K562 (cell line): ENCODE measurements around the gene SHISA7. TPM values are rescaled to one million over a fixed set of nuclear protein-coding genes. Genes with fewer than 3 reads are reported as not detected.

Experiments
- ATAC-seq: fragments of 200-7000 bp; cut with Tn5 transposase; 3 replicates; pipeline ENCODE4 v1.9.1; 2020; ENCODE audit warnings: moderate library complexity
- BruUV-seq: library from RNA; stranded (reverse); fragments of 400-500 nt; replicated peaks from 2 replicates; lab custom pipeline; 2021; lab: Mats Ljungman, UMichigan
- CTCF ChIA-PET: fragments of 300-600 bp; formaldehyde crosslinking; extraction: SDS; loops from one replicate; lab custom pipeline; 2021; ENCODE audit warnings: low intra/inter-chr PET ratio; lab: Yijun Ruan, JAX
- POLR2A ChIA-PET: fragments of 300-600, 350-650 bp; sonication (Branson Sonifier 250); formaldehyde crosslinking; extraction: SDS; loops from one replicate; lab custom pipeline; 2021; ENCODE audit warnings: antibody characterized with exemption, inconsistent platforms; lab: Yijun Ruan, JAX
- DNase-seq, 4 experiments: peaks; one replicate each; pipeline versions ENCODE4 v3.0.0 to v3.0.0-alpha.2; 2011 to 2018; ENCODE audit warnings: low spot score in 3 of 4, mixed read lengths in 3 of 4; ENCODE audit errors: extremely low read depth in 1 of 4
- FAIRE-seq: peaks from 2 replicates; lab custom pipeline; 2011; peaks lifted over from hg19 to GRCh38; lab: Jason Lieb, UNC
- H2AFZ ChIP-seq: 2 replicates; pipeline ENCODE4 v1.6.0; 2011; ENCODE audit warnings: low read depth, low read length, control low read depth, inconsistent platforms
- H3K27ac ChIP-seq: fragments of 200-600 bp; 3 replicates; pipeline ENCODE4 v1.8.0; 2011; ENCODE audit warnings: low read depth, mild to moderate bottlenecking, control low read depth, inconsistent platforms, low read length, moderate library complexity, mixed read lengths; ENCODE audit errors: extremely low read depth
- H3K27me3 ChIP-seq, 2 experiments: fragments of 300-600 bp in 1 of 2; 2 replicates in 1 of 2; 3 replicates in 1 of 2; pipeline versions ENCODE4 v1.6.0 to v1.8.0; 2011; ENCODE audit warnings: inconsistent platforms in 2 of 2, low read length in 2 of 2, mild to moderate bottlenecking in 1 of 2, mixed read lengths in 1 of 2, moderate library complexity in 1 of 2; ENCODE audit not compliant: control insufficient read depth in 2 of 2, insufficient read depth in 2 of 2
- H3K36me3 ChIP-seq: fragments of 300-600 bp; 3 replicates; pipeline ENCODE4 v1.8.0; 2011; ENCODE audit warnings: mild to moderate bottlenecking, low read length, inconsistent platforms; ENCODE audit not compliant: control insufficient read depth, insufficient read depth
- H3K4me1 ChIP-seq, 2 experiments: fragments of 200-600 bp in 1 of 2; replicated peaks in 1 of 2; 2 replicates in 1 of 2; 3 replicates in 1 of 2; pipeline versions ENCODE4 v1.5.1 to v1.8.0; 2011; ENCODE audit warnings: inconsistent platforms in 2 of 2, low read length in 2 of 2, mild to moderate bottlenecking in 1 of 2, mixed read lengths in 1 of 2, moderate library complexity in 1 of 2; ENCODE audit not compliant: control insufficient read depth in 2 of 2, insufficient read depth in 2 of 2
- H3K4me2 ChIP-seq: 2 replicates; pipeline ENCODE4 v1.6.1; 2011; ENCODE audit warnings: low read length, control low read depth, inconsistent platforms, mixed read lengths; ENCODE audit not compliant: insufficient read depth
- H3K4me3 ChIP-seq: fragments of 200-600 bp; sonication (generic), shearing (Covaris generic); 2 replicates; pipeline ENCODE4 v1.5.1; 2016; ENCODE audit warnings: control low read depth, inconsistent platforms
- H3K79me2 ChIP-seq: fragments of 200-600 bp; 3 replicates; pipeline ENCODE4 v1.8.0; 2011; ENCODE audit warnings: low read length, inconsistent platforms; ENCODE audit not compliant: control insufficient read depth, insufficient read depth
- H3K9ac ChIP-seq, 2 experiments: 2 replicates each; pipeline versions ENCODE4 v1.6.0 to v1.6.1; 2011; ENCODE audit warnings: low read depth in 2 of 2, low read length in 2 of 2, control low read depth in 1 of 2, inconsistent platforms in 1 of 2, mild to moderate bottlenecking in 1 of 2, mixed read lengths in 1 of 2; ENCODE audit not compliant: insufficient read depth in 1 of 2
- H3K9me1 ChIP-seq: one replicate; pipeline ENCODE4 v1.6.0; 2011; ENCODE audit warnings: inconsistent platforms, mild to moderate bottlenecking, low read length, moderate library complexity; ENCODE audit not compliant: control insufficient read depth, insufficient read depth
- H3K9me3 ChIP-seq: replicated peaks from 2 replicates; pipeline ENCODE4 v1.5.1; 2011; ENCODE audit warnings: low read depth, low read length, inconsistent platforms; ENCODE audit not compliant: control insufficient read depth, insufficient read depth
- H4K20me1 ChIP-seq: replicated peaks from 2 replicates; pipeline ENCODE4 v1.6.1; 2011; ENCODE audit warnings: low read length, inconsistent platforms, mixed read lengths; ENCODE audit not compliant: control insufficient read depth, insufficient read depth
- CBFA2T2 ChIP-seq: fragments of 450-650 bp; conservative IDR thresholded peaks from 2 replicates; pipeline ENCODE4 v1.6.1; 2017; ENCODE audit warnings: mild to moderate bottlenecking
- CBFA2T3 ChIP-seq: fragments of 450-650 bp; IDR thresholded peaks from 2 replicates; pipeline ENCODE4 v1.6.1; 2017
- CBX3 ChIP-seq, 2 experiments: IDR thresholded peaks; 1 replicate in 1 of 2; 2 replicates in 1 of 2; pipeline ENCODE4 v1.6.1; 2012; ENCODE audit warnings: inconsistent platforms in 2 of 2, low read length in 2 of 2, borderline replicate concordance in 1 of 2, control low read depth in 1 of 2
- EHMT2 ChIP-seq: fragments of 450-650 bp; IDR thresholded peaks from 2 replicates; pipeline ENCODE4 v1.6.1; 2018; ENCODE audit warnings: antibody characterized with exemption
- ERF ChIP-seq: fragments of 450-650 bp; formaldehyde crosslinking; IDR thresholded peaks from 2 replicates; pipeline ENCODE4 v1.4.0; 2020; ENCODE audit warnings: mild to moderate bottlenecking, mixed read lengths
- FOS ChIP-seq: IDR thresholded peaks from 3 replicates; pipeline ENCODE4 v1.6.1; 2011; ENCODE audit not compliant: insufficient read length; ENCODE audit errors: extremely low read depth
- HNRNPH1 ChIP-seq: fragments of 200-400 bp; formaldehyde crosslinking; optimal IDR thresholded peaks from 2 replicates; pipeline ENCODE3; 2017; ENCODE audit warnings: low read depth, mild to moderate bottlenecking, low read length, moderate library complexity
- KLF16 ChIP-seq: IDR thresholded peaks from 2 replicates; pipeline ENCODE4 v1.6.1; 2016; ENCODE audit warnings: antibody characterized with exemption
- L3MBTL2 ChIP-seq: fragments of 450-650 bp; IDR thresholded peaks from 2 replicates; pipeline ENCODE4 v1.6.1; 2016; ENCODE audit warnings: mild to moderate bottlenecking, moderate library complexity
- NRF1 ChIP-seq, 2 experiments: fragments of 450-650 bp; IDR thresholded peaks in 1 of 2; conservative IDR thresholded peaks in 1 of 2; 2 replicates each; pipeline ENCODE4 v1.6.1; 2014; ENCODE audit warnings: mild to moderate bottlenecking in 2 of 2
- PHF8 ChIP-seq: fragments of 200-600 bp; sonication (generic); IDR thresholded peaks from 2 replicates; pipeline ENCODE4 v1.6.1; 2012; ENCODE audit warnings: mixed run types, mild to moderate bottlenecking, inconsistent platforms, low read length, moderate library complexity, borderline replicate concordance
- SOX6 ChIP-seq: fragments of 450-650 bp; IDR thresholded peaks from 2 replicates; pipeline ENCODE4 v1.6.1; 2014; ENCODE audit warnings: mild to moderate bottlenecking
- TCF3 ChIP-seq: sonication (generic); formaldehyde crosslinking; IDR thresholded peaks from 2 replicates; pipeline ENCODE4 v1.4.0; 2020; ENCODE audit warnings: mild to moderate bottlenecking, missing genetic modification reagents
- ZNF347 ChIP-seq: fragments of 450-650 bp; formaldehyde crosslinking; IDR thresholded peaks from 2 replicates; pipeline ENCODE4 v1.4.0; 2020; ENCODE audit warnings: low read depth, mild to moderate bottlenecking, moderate library complexity
- ZNF586 ChIP-seq: fragments of 450-650 bp; formaldehyde crosslinking; conservative IDR thresholded peaks from 2 replicates; pipeline ENCODE4 v1.4.0; 2020; ENCODE audit warnings: mild to moderate bottlenecking, moderate library complexity
- ZNF785 ChIP-seq: fragments of 250-450 bp; sonication (Bioruptor Pico); IDR thresholded peaks from 2 replicates; pipeline ENCODE4 v1.4.0; 2020; ENCODE audit warnings: mild to moderate bottlenecking
- WGBS: fragments of 100-300 bp; shearing (Covaris generic); methylation state at CpG from one replicate; pipeline ENCODE4 v1.1.6; 2016; ENCODE audit warnings: low coverage, mixed read lengths; ENCODE audit not compliant: insufficient coverage; ENCODE audit errors: missing lambda C conversion rate; 5-methylcytosine and 5-hydroxymethylcytosine counted together
- in situ Hi-C: fragments of 300-500 bp; cut with MboI; formaldehyde crosslinking; loops from 4 replicates; pipeline ENCODE4 v1.15.0; 2018; ENCODE audit warnings: inconsistent platforms, mixed read lengths
- intact Hi-C: fragments of 100-400 bp; cut with micrococcal nuclease; formaldehyde crosslinking; loops from 2 replicates; pipeline ENCODE4 v1.14.2; 2022
- polyA plus RNA-seq, 8 experiments: library from polyadenylated mRNA; depleted of rRNA in 4 of 8; stranded (reverse) in 5 of 8; unstranded in 3 of 8; fragments of >200 nt; fragmentation: Nextera tagmentation in 2 of 8; fragmentation: Illumina TruSeq in 1 of 8; extraction: Ambion mirVana in 2 of 8; extraction: Trizol in 1 of 8; gene quantifications; 2 replicates each; pipeline versions ENCODE4 v1.2.1 to v1.2.3, GENCODE V29; 2011 to 2014; ENCODE audit warnings: inconsistent platforms in 1 of 8, missing spikeins in 1 of 8
- total RNA-seq, 7 experiments: library from RNA; depleted of rRNA in 6 of 7; stranded (reverse); fragments of >200 nt in 6 of 7; fragmentation: Illumina TruSeq in 2 of 7; extraction: Trizol in 2 of 7; gene quantifications; 2 replicates each; pipeline versions ENCODE4 v1.2.1 to v1.2.3, GENCODE V29; 2011 to 2021; ENCODE audit warnings: low replicate concordance in 1 of 7
- TF ChIP-seq, protein P1 (sequence below), 2 experiments: IDR thresholded peaks; 2 replicates each; pipeline ENCODE4 v1.6.1; 2011; ENCODE audit warnings: borderline replicate concordance in 1 of 2, control low read depth in 1 of 2, low read depth in 1 of 2, low read length in 1 of 2, mild to moderate bottlenecking in 1 of 2, mixed read lengths in 1 of 2, moderate library complexity in 1 of 2; ENCODE audit not compliant: insufficient read depth in 1 of 2, insufficient read length in 1 of 2, poor library complexity in 1 of 2, severe bottlenecking in 1 of 2; ENCODE audit errors: extremely low read depth in 1 of 2
- TF ChIP-seq, protein P2 (sequence below): fragments of 450-650 bp; formaldehyde crosslinking; IDR thresholded peaks from 2 replicates; pipeline ENCODE4 v1.4.0; 2020; ENCODE audit warnings: mild to moderate bottlenecking, moderate library complexity
- TF ChIP-seq, protein P3 (sequence below): fragments of 250-450 bp; sonication (Bioruptor Pico); IDR thresholded peaks from 2 replicates; pipeline ENCODE4 v1.8.0; 2022; ENCODE audit warnings: inconsistent platforms, mild to moderate bottlenecking, moderate library complexity, borderline replicate concordance

The SHISA7 gene
- total and polyA plus RNA-seq, 9 of the 15 experiments (the other 6 are each of a cell fraction or from before 2014, with no cell fraction given), result 0.01 to 0.40 (median 0.07) TPM

DNA sequence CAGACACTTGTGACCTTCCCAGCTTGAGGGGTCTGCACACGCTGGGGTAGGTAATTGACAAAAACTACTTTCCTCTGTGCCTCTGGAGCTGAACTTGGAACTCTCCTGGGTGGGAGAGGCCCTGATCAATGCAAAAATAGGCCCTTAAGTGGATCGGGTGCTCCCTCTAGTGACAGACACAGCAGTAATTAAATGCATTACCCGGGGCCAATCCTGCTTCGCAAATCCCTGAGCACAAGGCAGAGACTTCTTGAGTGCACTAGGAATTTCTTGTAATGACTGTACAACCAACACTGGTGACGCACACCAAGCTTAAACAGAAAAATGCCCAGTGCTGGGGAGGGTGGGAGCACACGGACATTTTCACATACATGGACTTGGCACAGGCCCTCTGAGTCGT lies 24.9 kb downstream of the SHISA7 start (continued):
- TF ChIP-seq KLF16, result peak; percentile 39; the same call in 1 of the 2 replicates
- no peak for TF ChIP-seq ERF (CRISPR knock-in tag)
- 0 out of 2 replicates have a peak, but pooled peaks have one; percentile 19 for TF ChIP-seq SOX6
- TF ChIP-seq HNRNPH1, result no peak
- TF ChIP-seq, protein P1, sequence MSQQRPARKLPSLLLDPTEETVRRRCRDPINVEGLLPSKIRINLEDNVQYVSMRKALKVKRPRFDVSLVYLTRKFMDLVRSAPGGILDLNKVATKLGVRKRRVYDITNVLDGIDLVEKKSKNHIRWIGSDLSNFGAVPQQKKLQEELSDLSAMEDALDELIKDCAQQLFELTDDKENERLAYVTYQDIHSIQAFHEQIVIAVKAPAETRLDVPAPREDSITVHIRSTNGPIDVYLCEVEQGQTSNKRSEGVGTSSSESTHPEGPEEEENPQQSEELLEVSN (IDR thresholded peaks at IDR 0.05; ENCODE audit: borderline replicate concordance in 1 of 2, extremely low read depth in 1 of 2, insufficient read depth in 1 of 2, insufficient read length in 1 of 2, low read depth in 1 of 2, low read length in 1 of 2, poor library complexity in 1 of 2, severe bottlenecking in 1 of 2), result peak in 1 of 2 experiments; percentile 71

DNA sequence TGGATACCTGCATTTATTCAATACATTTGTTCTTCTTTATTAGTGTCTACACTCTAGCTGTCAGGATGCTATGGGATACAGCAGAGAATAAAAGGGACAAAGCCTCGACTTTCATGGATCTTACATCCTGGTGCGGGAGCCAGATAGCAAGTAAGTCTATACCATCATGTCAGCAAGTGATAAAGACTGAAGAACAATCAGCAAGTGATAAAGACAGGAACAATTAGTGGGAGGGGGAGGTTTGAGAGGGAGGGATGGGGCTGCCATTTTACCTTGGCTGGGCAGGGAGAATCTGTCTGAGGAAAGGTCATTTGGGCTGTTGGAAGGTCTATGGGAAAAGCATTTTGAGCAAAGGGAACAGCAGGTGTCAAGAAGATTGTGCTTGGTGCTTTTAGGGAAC lies 32.9 kb downstream of the SHISA7 start:
- Histone ChIP-seq H3K36me3 (peaks cover 18% of the 10 kb centered on the region), H3K79me2 (peaks cover 25% of the 10 kb centered on the region), H3K4me3 (no peak overlapping the region), H3K9me3 (peaks cover 18% of the 10 kb centered on the region), H3K9me1 (peaks cover 6% of the 10 kb centered on the region), H3K4me1 (peaks cover 19 to 31% of the 10 kb centered on the region in 2 experiments), H4K20me1 (peaks cover 17% of the 10 kb centered on the region), H3K27me3 (no peaks in the 10 kb centered on the region), H2AFZ (no peak overlapping the region), H3K4me2 (no peak overlapping the region), H3K27ac (no peak overlapping the region), H3K9ac (no peak overlapping the region)
- WGBS, result 35% methylated on average over 2 of the region's 2 CpGs
- no TSS peak for BruUV-seq
- ChIA-PET CTCF (interaction anchor here (1.1 kb wide), 1 partner anchor 94 kb away, joined by 3 read pairs; no protein-coding TSS in a partner anchor), POLR2A (no interaction called here)
- DNase-seq, result no peak
- intact Hi-C loops (loop anchor here (10.0 kb wide), 1 partner anchor 325 kb away; no protein-coding TSS in a partner anchor), in situ Hi-C loops (no loop called here)
- no peak for FAIRE-seq
- ATAC-seq, result no peak
- TF ChIP-seq EHMT2 (0 out of 2 replicates have a peak, but pooled peaks have one; percentile 9), ZNF586 (CRISPR knock-in tag) (no peak), TCF3 (CRISPR knock-in tag) (no peak; the same call in 1 of the 2 replicates), L3MBTL2 (no peak), NRF1 (conservative IDR thresholded peaks at IDR 0.05 in 1 of 2, IDR thresholded peaks at IDR 0.05 in 1 of 2) (no peak), PHF8 (no peak), CBFA2T2 (0 out of 2 replicates have a peak, but pooled peaks have one; percentile 10), FOS (no peak), CBX3 (IDR thresholded peaks at IDR 0.05; ENCODE audit: borderline replicate concordance in 1 of 2, low read length in 2 of 2) (0 out of 3 replicates have a peak, but pooled peaks of 1 of the 2 experiments have one; percentile 20), ZNF347 (no peak), CBFA2T3 (peak; percentile 46; the same call in 1 of the 2 replicates), SOX6 (peak; percentile 38; the same call in 1 of the 2 replicates), ZNF785 (no peak)
- TF ChIP-seq, protein P2, sequence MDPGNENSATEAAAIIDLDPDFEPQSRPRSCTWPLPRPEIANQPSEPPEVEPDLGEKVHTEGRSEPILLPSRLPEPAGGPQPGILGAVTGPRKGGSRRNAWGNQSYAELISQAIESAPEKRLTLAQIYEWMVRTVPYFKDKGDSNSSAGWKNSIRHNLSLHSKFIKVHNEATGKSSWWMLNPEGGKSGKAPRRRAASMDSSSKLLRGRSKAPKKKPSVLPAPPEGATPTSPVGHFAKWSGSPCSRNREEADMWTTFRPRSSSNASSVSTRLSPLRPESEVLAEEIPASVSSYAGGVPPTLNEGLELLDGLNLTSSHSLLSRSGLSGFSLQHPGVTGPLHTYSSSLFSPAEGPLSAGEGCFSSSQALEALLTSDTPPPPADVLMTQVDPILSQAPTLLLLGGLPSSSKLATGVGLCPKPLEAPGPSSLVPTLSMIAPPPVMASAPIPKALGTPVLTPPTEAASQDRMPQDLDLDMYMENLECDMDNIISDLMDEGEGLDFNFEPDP (CRISPR knock-in tag), result no peak
- TF ChIP-seq, protein P3, sequence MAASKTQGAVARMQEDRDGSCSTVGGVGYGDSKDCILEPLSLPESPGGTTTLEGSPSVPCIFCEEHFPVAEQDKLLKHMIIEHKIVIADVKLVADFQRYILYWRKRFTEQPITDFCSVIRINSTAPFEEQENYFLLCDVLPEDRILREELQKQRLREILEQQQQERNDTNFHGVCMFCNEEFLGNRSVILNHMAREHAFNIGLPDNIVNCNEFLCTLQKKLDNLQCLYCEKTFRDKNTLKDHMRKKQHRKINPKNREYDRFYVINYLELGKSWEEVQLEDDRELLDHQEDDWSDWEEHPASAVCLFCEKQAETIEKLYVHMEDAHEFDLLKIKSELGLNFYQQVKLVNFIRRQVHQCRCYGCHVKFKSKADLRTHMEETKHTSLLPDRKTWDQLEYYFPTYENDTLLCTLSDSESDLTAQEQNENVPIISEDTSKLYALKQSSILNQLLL (CRISPR knock-in tag), result no peak
